HL-60/S4 treated with retinoic acid at 250 ng/mL for 4 days and 3 days (cell line): ENCODE measurements around the gene TBCB.
"Not testable (repeated sequence)": the region's sequence is repeated elsewhere in the genome, so short reads cannot be mapped to it uniquely, and the experiment has no call there.

Experiments
- in situ Hi-C: fragments of 300-500 bp; cut with MboI; formaldehyde crosslinking; loops from 2 replicates; pipeline ENCODE4 v1.7.0; 2022; ENCODE audit warnings: low sequenced_read_pairs

TBCB gene

DNA sequence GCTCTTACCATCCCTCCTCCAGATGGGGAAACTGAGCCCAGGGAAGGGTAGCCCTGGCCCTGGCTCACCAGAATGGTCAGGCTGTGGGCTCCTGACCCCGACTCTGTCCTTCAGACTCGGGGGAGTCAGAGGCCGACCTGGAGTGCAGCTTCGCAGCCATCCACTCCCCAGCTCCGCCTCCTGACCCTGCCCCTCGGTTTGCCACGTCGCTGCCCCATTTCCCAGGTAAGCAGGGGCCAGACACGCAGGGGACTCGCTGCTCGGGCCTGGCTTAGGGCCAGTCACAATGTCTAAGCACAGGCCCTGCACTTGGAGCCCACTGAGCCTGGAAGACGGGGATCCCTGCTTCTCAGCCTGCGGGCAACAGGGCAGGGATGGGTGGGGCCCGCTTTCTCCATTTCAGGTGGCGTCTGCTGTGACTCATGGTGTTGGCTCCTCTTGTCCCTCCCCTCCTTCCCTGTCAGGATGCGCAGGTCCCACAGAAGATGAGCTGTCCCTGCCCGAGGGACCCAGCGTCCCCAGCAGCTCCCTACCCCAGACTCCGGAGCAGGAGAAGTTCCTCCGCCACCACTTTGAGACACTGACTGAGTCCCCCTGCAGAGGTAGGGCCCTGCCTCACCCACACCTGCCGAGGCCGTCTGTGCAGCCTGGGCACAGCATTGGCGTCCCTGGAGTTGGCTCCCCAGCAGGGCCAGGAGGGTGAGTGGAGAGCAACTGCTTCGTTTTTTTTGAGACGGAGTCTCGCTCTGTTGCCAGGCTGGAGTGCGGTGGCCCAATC lies 13.5 kb upstream of the TBCB start:
- in situ Hi-C loops, result no loop called here

DNA sequence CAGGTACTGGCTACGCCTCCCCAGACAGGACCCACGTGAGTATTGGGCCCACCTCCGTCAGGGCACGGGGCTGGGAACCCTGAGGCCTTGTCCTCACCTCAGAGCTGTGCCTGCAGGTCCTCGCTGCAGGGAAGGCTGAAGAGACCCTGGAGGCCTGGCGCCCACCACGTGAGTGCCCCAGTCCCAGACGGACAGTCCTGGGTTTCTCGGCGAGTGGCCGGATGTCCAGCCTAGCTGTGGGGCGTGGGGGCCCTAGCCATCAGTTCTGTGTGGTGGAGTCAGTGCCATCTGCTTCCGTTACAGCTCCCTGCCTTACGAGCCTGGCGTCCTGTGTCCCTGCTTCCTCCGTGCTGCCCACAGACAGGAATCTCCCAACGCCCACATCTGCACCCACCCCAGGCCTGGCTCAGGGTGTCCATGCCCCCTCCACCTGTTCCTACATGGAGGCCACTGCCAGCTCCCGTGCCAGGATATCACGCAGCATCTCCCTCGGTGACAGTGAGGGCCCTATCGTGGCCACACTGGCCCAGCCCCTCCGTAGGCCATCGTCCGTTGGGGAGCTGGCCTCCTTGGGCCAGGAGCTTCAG lies 12.1 kb upstream of the TBCB start:
- in situ Hi-C loops, result no loop called here

DNA sequence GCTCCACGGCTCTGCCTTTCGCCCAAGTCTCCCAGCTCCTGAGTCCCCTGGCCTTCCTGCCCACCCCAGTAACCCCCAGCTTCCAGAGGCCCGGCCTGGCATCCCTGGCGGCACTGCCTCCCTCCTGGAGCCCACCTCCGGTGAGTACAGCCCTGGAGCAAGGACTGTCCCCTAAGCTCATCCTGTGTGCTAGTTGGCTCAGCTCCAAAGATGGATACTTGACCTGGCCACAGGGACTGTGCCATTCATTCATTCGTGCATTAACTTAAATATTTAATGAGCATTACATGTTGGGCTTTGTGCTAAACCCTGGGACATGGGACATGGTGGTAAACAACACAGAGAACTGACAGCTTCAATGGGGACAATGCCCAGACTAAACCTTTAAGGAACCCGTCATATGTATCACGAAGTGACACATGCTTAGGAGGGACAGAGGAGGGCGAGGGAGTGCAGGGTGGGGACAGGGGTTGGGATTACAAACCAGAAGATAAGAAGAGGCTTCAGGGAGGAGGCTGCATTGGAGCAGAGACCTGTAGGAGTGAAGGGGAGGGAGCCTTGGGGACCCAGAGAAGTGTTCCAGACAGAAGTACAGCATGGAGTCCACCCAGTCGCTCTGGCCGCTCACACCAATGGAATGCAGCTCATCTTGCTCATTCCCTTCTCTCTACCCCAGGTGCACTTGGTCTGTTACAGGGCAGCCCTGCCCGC lies 11.3 kb upstream of the TBCB start:
- in situ Hi-C loops, result no loop called here

DNA sequence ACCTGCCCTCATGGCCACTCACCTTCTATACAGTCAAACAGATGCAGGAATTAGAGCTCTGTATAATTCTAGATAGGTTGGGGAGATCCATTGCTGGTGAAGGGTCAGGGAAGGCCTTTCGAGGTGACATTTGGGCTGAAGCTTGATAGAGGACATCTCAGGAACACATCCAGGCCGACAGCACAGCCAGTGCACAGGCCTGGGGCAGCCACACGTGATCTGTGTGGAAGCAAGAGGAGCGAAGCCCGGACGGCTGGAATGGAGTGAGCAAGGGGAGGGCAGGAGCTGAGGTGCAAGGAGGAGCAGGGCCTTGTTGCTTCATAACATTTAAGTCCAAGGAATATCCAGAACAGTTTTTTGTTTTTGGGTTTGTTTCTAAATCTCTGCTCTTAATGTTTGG lies 8.8 kb upstream of the TBCB start:
- in situ Hi-C loops, result no loop called here

DNA sequence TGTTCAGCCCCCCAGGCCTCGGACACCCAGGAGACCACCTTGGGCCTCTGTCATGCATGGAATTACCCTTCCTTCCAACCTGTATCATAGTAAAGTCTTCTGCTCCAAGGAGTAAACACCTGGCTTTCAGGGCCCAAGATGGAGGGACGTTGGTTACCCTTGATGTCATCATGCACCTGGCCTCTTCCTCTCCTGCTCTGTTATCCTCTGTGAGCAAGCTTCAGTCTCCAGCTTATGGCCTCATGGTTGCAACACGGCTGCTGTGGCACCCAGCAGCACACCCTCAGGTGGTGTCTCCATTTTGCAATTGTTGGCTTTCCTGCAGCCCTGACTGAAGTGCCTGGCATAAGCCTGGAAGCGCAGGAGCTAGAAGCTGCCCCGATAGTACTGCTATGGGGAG lies 8.3 kb upstream of the TBCB start:
- in situ Hi-C loops, result no loop called here

DNA sequence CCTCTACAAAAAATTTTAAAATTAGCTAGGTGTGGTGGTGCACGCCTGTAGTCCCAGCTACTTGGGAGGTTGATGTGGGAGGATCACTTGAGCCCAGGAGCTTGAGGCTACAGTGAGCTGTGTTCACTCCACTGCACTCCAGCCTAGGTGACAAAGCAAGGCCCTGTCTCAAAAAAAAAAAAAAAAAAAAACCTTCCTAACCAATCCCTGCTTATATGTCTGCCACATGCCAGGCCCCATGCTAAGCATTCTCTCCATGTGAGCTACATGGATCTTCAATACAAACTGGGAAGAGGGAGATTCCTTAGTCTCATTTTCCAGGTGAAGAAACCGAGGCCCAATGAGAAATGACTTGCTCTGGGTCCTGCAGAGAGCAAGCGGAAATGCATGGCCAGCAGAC lies 6.6 kb upstream of the TBCB start:
- in situ Hi-C loops, result no loop called here

DNA sequence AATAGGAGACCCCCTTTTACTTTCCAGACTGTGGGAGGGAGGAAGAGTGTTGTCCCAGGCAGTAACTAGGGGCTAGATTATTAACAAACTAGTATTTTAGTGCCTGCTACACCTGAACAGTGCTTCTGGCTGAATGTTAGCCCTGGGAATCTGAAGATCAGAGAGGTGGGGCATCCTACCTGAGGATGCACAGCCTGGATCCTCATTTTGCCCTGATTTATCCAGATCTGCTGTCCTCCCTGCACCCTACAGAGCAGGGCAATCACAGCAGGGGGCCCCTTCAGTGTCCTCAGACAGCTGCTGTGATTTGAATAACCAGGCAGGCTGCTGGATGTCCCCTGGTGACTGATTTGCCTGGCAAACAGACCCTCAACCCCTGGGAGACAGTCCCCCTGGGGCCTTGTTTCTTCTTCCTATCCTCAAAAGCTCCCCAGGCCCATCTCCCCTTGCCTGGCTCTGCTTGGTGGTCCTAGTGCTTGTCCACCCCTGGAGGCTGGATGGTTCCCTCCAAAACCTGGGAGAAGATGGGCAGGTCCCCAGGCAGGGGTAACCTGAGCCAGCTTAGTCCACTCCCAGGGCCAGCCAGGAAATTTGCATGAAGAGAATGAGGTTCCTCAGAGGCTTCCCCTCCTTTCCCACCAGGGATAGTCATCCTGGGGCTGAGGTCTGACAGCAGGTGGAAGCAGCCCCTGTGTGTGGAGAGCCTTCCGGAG lies 4.6 kb upstream of the TBCB start, which contains the start of gene OVOL3:
TSS of gene OVOL3 (plus strand) at position 657 of the 713 bp plus-strand sequence. CDS start 60 bp downstream, outside the sequence.
- in situ Hi-C loops, result no loop called here

DNA sequence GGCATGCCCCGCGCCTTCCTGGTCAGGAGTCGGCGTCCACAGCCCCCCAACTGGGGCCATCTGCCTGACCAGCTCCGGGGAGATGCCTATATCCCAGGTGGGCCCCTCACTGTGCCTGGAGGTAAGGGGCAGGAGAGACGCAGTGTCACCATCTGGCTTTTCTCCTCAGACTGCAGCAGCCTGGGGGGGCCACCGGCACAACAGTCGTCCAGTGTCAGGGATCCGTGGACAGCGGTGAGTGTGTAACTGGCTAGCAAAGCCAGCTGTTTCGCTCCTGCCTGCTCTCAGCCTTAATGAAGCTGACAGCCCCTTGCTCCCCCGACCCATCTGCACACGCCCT lies 4.1 kb upstream of the TBCB start:
- in situ Hi-C loops, result no loop called here

DNA sequence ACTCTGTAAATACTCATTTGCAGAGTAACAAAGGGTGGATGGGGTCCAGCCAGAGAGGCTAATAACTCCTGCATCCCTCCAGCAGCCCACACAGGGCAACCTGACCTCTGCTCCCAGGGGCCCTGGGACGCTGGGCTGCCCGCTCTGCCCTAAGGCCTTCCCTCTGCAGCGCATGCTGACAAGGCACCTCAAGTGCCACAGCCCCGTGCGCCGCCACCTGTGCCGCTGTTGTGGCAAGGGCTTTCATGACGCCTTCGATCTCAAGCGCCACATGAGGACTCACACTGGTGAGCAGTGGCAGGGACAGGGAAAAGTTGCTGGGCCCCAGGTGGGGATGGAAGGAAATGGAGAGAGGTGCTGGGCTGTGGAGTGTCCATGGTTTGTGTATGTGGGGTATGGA lies 2.6 kb upstream of the TBCB start:
- in situ Hi-C loops, result no loop called here

DNA sequence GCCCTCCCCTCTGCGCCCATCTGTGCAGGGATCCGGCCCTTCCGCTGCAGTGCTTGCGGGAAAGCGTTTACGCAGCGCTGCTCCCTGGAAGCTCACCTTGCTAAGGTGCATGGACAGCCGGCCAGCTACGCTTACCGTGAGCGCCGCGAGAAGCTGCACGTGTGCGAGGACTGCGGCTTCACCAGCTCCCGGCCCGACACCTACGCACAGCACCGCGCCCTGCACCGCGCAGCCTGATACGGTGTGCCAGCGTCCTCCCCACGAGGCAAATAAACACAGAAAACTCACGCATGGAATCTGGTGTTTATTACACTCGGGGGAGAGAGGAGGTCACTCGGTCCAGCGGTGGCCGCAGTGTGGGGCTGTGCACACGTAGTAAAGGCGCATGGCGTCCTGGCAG lies 1.8 kb upstream of the TBCB start:
- in situ Hi-C loops, result no loop called here

DNA sequence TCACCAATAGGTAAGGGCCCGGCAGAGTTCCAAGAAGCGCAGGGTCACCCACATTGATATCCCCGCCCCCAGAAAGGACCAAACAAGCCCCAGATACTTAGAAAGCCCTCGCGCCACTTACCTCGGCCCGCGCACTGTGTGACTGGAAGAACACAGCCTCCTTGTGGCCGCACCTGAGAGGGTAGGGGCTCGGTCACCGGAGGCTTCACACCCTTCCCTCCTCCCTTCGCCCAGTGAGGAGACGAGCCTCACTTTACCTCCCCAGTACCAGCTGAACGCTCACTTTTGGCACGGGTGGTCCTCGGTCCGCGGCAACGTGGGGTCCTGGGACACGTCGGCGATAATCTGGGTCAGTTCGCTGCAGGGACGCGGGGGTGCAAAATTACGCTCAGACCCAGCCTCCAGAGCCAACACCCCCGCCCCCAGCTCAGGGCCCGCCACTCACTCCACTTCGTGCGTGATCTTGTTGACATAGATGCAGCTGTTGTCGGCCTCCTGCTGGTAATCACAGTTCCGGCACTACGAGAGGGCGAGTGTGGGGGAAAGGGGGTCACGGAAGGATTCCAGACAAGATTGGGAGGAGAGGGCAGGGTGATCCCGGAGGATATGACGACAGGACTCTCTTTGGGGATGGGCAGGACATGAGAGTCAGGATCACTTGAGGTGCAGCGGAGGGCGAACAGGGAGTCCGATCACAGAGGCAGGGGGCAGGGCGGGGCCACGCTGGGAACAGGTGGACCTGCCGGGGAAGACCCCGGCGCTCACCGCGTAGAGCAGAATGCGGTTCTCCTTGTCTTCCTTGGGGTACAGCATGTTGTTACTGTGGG lies 1.2 kb upstream of the TBCB start:
- in situ Hi-C loops, result no loop called here

DNA sequence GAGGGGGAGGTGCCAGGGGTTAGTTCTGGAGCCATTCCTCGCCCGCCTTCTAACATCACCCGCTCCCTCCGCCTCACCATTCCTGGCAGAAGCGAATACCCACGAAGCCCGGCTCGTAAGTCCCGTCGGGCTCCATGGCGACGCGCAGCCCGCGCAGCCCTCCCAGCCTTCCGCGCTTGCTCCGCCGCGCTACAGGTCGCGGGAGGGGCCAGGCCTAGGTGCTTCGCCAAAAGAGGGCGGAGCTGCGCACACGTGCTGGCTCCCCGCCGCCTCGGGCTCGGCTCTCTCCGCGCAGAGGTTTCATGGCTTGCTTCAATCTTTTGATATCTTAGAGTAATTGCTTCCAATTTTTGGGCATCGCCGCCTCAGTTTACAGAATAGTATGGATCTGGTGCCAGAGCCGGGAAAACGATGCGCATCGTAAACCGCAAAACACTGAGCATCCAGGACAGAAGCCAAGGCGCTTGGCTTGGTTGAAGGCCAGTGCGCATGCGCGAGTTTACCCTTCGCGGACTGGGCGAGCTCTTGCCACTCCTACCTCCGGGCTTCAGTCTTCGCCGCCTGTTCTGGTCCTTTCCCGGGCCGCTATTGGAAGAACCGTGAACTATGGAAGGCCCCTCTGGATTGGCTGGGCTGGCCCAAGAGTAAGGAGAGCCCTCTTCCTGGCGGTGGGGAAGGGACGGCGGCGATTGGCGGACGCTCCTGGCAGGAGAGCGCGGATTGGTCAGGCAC lies 381 bp upstream of the TBCB start, which contains the start of gene POLR2I:
TSS of gene POLR2I (minus strand) at position 155 of the 732 bp plus-strand sequence. CDS start at position 136, 19 bp downstream.
- in situ Hi-C loops, result no loop called here

DNA sequence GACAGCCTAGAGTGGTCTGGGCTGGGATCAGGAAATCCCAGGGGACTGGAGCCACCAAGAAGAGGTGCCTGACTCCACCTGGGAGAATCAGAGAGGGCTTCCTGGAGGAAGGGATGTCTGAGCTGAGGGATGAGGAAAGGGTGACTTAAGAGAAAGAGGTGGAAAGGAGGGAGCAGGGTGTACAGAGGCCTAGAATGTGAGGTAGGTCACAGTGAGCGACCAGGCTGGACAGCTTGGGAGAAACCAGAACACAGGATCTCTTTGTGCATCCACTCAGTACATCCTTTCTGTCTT lies 1.0 kb downstream of the TBCB start:
- in situ Hi-C loops, result no loop called here

DNA sequence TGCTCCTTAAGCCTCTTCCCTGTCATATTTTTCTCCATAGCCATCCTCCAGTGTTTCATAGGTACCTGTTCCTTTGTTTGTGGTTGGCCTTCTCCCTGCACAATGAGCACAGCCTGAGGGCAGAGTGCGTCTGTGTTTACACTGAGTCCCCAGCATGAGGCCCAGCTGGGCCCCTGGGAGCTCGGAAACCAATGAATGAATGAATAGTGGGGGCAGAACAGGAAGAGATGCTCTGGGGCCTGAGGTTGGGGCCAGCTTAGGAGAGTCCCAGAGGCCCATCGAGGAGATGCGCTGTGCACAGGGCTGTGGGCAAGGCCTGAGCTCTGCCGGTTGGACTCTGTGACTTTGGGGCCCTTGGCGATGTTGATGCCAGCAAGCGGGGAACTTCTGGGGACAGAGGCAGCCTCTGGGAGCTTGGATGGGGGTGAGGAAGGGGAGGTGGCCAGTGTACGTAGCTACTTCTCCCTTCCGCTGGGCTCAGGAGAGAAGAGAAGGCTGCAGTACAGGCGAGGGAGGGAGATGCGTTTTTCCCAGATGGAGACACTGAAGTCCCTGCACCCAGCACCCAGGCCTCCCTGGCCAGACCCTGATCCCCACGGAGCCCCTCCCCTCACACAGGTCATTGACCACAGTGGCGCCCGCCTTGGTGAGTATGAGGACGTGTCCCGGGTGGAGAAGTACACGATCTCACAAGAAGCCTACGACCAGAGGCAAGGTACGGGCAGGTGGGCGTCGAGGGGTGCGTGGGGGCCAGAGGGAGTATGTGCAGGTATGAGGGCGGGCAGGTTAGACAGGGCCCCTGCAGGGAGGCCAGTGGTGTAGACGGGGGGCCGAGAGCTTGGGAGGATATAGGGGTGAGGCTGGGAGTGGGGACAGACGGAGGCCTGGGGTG lies 5.1 kb downstream of the TBCB start:
- in situ Hi-C loops, result no loop called here

DNA sequence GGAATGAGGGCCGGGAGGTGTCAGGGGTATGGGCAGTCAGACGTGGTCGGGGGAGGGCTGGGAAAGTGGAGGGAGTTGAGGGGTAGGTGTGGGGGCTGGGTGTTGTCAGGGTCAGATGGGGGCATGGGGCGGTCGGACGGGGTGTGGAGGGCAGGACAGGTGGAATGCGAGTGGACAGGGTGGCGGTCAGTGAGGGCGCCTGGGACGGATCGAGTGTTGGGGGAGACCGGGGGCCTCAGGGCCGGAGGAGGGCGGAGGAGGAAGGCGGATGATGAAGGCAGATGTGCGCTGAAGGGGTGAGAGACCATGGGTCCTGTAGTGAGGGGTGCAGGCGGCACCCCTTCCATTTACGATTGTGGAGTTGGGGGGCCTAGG lies 5.7 kb downstream of the TBCB start:
- in situ Hi-C loops, result no loop called here

DNA sequence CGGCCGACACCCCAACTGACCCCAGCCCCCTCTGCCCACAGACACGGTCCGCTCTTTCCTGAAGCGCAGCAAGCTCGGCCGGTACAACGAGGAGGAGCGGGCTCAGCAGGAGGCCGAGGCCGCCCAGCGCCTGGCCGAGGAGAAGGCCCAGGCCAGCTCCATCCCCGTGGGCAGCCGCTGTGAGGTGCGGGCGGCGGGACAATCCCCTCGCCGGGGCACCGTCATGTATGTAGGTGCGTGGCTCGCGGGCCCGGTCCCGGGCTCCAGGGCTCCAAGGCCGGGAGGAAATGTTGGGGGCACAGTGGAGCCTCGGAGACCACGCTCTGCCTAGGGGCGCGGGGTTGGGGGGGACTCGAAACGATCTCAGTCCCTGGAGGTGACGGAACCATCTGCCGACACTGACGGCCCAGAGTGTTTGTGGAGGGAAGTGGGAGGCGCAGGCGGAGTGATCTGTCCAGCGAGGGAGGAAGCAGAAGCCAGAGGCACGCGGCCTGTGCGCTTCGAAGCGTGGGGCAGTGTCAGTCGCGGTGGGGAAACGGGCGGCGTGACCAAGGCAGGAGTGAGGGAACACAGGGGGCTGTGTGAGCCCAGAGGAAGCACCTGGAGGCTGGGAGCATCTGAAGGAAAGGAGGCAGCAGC lies 6.3 kb downstream of the TBCB start:
- in situ Hi-C loops, result no loop called here

DNA sequence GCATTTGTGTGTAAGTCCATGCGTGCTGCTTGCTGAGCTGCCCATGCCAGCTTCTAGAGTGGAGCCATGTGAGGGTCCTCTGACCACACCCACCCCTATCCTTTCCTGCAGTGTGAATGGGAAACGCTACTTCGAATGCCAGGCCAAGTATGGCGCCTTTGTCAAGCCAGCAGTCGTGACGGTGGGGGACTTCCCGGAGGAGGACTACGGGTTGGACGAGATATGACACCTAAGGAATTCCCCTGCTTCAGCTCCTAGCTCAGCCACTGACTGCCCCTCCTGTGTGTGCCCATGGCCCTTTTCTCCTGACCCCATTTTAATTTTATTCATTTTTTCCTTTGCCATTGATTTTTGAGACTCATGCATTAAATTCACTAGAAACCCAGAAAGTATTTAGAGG lies 10.3 kb downstream of the TBCB start:
- in situ Hi-C loops, result no loop called here

DNA sequence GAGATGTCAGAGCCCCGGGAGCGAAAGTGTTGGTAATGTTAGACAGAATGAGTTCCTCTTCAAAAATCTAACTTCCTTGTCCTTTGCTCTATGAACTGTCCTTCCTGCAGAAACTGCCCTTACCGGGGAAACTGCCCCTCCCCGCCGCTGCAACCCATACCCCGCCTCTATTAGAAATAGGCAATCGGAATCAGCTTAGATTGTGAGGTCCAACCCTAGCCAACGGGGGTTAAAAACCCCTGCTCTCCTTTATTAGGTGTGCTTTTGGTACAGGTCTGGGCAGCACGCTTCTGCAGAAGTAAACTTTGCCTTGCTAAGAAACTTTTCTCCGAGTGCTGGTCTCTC lies 13.1 kb downstream of the TBCB start:
- in situ Hi-C loops, result no loop called here

DNA sequence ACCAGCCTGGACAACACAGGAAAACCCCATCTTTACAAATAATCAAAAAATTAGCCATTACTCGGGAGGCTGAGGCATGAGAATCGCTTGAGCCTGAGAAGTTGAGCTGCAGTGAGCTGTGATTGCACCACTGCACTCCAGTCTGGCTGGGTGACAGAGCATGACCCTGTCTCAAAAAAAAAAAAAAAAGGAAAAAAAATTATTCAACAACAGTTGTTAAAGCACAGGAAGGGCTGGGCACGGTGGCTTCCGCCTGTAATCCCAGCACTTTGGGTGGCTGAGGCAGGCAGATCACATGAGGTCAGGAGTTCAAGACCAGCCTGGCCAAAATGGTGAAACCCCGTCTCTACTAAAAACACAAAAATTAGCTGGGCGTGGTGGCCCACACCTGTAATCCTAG lies 16.0 kb downstream of the TBCB start:
- in situ Hi-C loops, result not testable (repeated sequence)
